ENCODE measurements around the gene PHF21A.

The PHF21A gene

DNA sequence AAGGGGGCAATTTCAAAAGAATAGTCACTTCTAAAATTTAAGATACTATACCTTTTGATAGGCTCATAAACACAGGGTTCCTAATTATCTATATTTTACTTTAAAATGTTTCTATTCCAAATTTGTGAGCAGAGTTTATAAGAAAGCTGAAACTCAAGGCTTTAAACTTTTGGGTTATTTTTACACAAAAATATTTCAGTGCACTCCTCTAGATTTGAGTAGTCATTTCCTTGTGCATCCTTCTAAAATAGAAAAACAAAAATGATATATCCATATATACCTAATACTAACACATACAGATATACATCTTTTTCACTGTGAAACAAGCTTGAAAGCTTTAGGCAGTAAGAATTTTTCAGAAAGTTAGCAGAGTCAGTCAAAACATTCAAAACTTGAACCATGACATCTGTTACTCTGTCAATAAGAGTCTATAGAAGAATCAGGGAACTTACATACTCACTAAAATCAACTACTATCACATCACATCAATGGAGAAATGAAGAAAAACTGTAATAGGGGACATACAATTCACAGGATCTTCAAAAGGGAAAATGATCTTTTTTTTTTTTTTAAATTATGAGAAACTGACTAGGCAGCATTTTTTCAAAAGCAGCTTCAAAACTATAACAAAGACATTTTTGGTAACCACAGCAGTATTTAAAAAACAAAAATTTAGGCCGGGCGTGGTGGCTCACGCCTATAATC, 5.1 kb downstream of the PHF21A start:
- no peak for TF ChIP-seq CTCF (IDR thresholded peaks at IDR 0.05)
- no peak for DNase-seq (ENCODE audit: low spot score)
- Histone ChIP-seq H3K27ac (no peak overlapping the region), H3K4me3 (no peak overlapping the region)

GRCh38 chr11:46114961-46115360, 6.3 kb downstream of the PHF21A start:
- Histone ChIP-seq H3K4me3 (no peak overlapping the region), H3K27ac (no peak overlapping the region)
- TF ChIP-seq CTCF (IDR thresholded peaks at IDR 0.05) = no peak
- DNase-seq (ENCODE audit: low spot score) = no peak

DNA sequence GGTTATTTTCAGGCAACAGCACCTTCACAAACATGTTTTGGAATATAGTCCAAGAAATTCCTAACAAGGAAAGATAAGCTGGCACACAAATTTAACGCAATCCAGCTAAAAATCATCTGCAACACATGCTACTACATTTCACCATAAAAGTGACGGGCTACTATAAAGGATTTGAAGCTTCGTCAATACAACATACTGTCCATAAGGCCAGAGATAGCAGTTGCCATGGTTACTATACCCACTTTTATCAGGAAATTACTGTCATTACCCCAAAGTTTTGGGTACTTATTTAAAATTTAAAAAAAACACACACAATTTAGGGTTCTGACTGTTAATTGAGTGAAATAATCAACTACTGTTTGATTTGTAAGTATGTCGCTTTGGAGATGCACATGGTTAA, 6.9 kb downstream of the PHF21A start:
- no peak for DNase-seq (ENCODE audit: low spot score)
- Histone ChIP-seq H3K27ac (no peak overlapping the region), H3K4me3 (no peak overlapping the region)
- no peak for TF ChIP-seq CTCF (IDR thresholded peaks at IDR 0.05)

DNA sequence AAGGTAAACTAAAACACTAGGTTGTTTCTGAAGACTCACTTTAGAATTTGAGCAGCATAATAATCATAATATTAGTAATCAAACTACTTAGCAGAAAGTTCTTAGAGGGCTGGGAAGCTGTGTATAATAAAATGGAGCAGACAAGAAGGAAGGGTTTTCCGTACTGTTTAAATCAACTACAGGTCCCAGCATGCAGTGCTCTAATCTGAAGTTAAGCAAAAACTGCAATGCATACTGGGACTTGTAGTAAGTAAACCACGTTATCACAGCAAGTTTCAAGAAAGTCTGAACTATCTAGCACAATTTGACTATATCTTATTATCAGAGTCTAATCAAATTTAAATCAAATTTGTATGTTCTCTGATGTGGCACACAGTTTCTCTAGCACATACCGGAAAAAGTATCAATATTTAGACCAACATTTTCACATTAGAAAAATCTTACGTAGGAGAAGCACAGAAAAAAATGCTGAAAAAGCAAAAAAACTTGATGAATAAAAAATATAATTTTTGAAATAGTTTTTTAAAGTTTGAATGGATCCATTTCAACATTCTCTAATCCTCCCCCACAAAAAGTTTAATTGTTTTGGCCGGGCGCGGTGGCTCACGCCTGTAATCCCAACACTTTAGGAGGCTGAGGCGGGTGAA, 8.2 kb downstream of the PHF21A start:
- DNase-seq (ENCODE audit: low spot score) = no peak
- no peak overlapping the region for H3K4me3 ChIP-seq
- no peak for TF ChIP-seq CTCF (IDR thresholded peaks at IDR 0.05)
- H3K27ac ChIP-seq = no peak overlapping the region

- TF ChIP-seq CTCF (IDR thresholded peaks at IDR 0.05) = no peak
- Histone ChIP-seq H3K27ac (no peak overlapping the region), H3K4me3 (no peak overlapping the region)
- DNase-seq (ENCODE audit: low spot score) = no peak
Observed at GRCh38 chr11:46108751-46109150, 12.5 kb downstream of the PHF21A start.

DNA sequence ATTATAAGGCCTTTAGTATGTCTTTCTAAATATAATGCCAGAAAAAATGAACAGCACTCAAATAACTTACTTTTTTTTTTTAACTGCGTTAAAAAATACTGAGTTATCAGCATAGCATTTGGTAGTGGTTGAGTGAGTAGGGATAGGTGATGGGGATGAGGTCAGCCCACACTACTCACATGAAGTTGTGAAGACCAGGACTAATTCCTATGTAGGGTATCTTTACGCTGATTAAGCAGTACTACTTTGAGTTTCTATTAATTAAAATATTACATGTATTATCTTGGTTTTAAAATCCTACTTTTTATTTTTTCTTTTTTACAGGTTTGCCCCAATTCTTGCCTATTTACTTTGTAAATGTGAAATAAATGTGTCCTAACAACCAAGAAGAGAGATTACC, 13.5 kb downstream of the PHF21A start:
- Histone ChIP-seq H3K4me3 (no peak overlapping the region), H3K27ac (no peak overlapping the region)
- TF ChIP-seq CTCF (IDR thresholded peaks at IDR 0.05) = no peak
- DNase-seq (ENCODE audit: low spot score) = no peak

- no peak for TF ChIP-seq CTCF (IDR thresholded peaks at IDR 0.05)
- H3K4me3 ChIP-seq = no peak overlapping the region
- DNase-seq (ENCODE audit: low spot score) = no peak
- H3K27ac ChIP-seq = no peak overlapping the region
Observed at GRCh38 chr11:46107408-46107718, 13.9 kb downstream of the PHF21A start.

Measured in coronary artery (tissue), 2 donors.